ENCODE data around the gene LENEP. TPM values are rescaled to one million over a fixed set of nuclear protein-coding genes. Genes with fewer than 3 reads are reported as not detected.

LENEP gene
- total and polyA plus RNA-seq, 2 of the 8 experiments (the other 6 are each of a cell fraction or from before 2014, with no cell fraction given): 1.3 TPM; not detected in 1

GRCh38 chr1:155034318-155035208 lies 41.2 kb downstream of the LENEP start:
- no peaks in the 10 kb centered on the region for H3K36me3 ChIP-seq (ENCODE audit: control insufficient read depth in 2 of 4, insufficient read depth in 4 of 4, low read length in 3 of 4)
- no peaks in the 10 kb centered on the region for H3K79me1 ChIP-seq (ENCODE audit: low read depth, low read length)
- no peaks in the 10 kb centered on the region; a peak in 1 of 7 replicates for H3K4me1 ChIP-seq (replicated peaks in 1 of 4; ENCODE audit: control insufficient read depth in 3 of 4, insufficient read depth in 4 of 4, low read length in 3 of 4)
- H3K4me3 ChIP-seq (ENCODE audit: extremely low read depth in 1 of 4, insufficient read depth in 2 of 4, low read depth in 3 of 4, low read length in 4 of 4): no peak overlapping the region
- CTCF ChIA-PET (ENCODE audit: partially characterized antibody): interaction anchor here (0.7 to 9.5 kb wide), 7 partner anchors 10 to 26 kb away, joined by 3 to 76 read pairs (median 11); no protein-coding TSS in a partner anchor
- no peak overlapping the region for H3K23ac ChIP-seq (ENCODE audit: insufficient read length)
- no peak overlapping the region for H2AFZ ChIP-seq (ENCODE audit: low read length)
- no peak overlapping the region for H4K5ac ChIP-seq (ENCODE audit: insufficient read length, low read depth, low read length)
- peaks cover 0 to 2% (median 0%) of the 10 kb centered on the region in 4 experiments; a peak in 2 of 7 replicates for H3K27me3 ChIP-seq (replicated peaks in 1 of 4; ENCODE audit: control insufficient read depth in 3 of 4, extremely low read depth in 1 of 4, insufficient read depth in 3 of 4, low read length in 3 of 4)
- FAIRE-seq: no peak
- H3K4me2 ChIP-seq (ENCODE audit: insufficient read depth in 1 of 2, low read depth in 2 of 2, low read length in 2 of 2): no peak overlapping the region
- no peak overlapping the region for H3K9ac ChIP-seq (replicated peaks in 1 of 4; ENCODE audit: extremely low read depth in 1 of 4, low read depth in 3 of 4, low read length in 3 of 4)
- H3K4ac ChIP-seq (replicated peaks; ENCODE audit: insufficient read length, low read depth, low read length): no peak overlapping the region
- no peak overlapping the region for H3K18ac ChIP-seq (ENCODE audit: extremely low read depth, low read length)
- no peak overlapping the region for H3K14ac ChIP-seq (ENCODE audit: insufficient read length)
- no peak overlapping the region for H3K56ac ChIP-seq (replicated peaks; ENCODE audit: insufficient read length, low read depth, low read length)
- H3K9me3 ChIP-seq (ENCODE audit: insufficient read depth in 2 of 2, low read depth in 1 of 2, low read length in 1 of 2): no peaks in the 10 kb centered on the region
- DNase-seq (ENCODE audit: low read depth in 1 of 2, low spot score in 2 of 2): no peak
- POLR2A ChIA-PET (ENCODE audit: partially characterized antibody): interaction anchor here (8.8 kb wide), 1 partner anchor 14 kb away, joined by 60 read pairs; no protein-coding TSS in a partner anchor
- H2BK12ac ChIP-seq (ENCODE audit: low read depth, low read length): no peak overlapping the region
- no peak overlapping the region for H2BK120ac ChIP-seq (replicated peaks; ENCODE audit: low read depth, low read length)
- H2BK5ac ChIP-seq (ENCODE audit: low read depth, low read length): no peak overlapping the region
- TF ChIP-seq TAF1 (IDR thresholded peaks at IDR 0.05; ENCODE audit: low read depth, low read length) (no peak), E2F6 (IDR thresholded peaks at IDR 0.05) (no peak), ASH2L (IDR thresholded peaks at IDR 0.05; ENCODE audit: low read length) (no peak)
- H3K27ac ChIP-seq (ENCODE audit: low read depth, low read length): no peak overlapping the region
- H4K8ac ChIP-seq (ENCODE audit: extremely low read depth, insufficient read depth, low read length): no peak overlapping the region
- no peaks in the 10 kb centered on the region for H3K79me2 ChIP-seq (ENCODE audit: control insufficient read depth in 1 of 2, insufficient read depth in 2 of 2, low read length in 2 of 2)
- no peaks in the 10 kb centered on the region for H3K23me2 ChIP-seq (ENCODE audit: low read depth, low read length)
- no peak overlapping the region for H2AK5ac ChIP-seq (ENCODE audit: low read depth, low read length)
- H2BK20ac ChIP-seq (ENCODE audit: low read length): no peak overlapping the region
- H4K20me1 ChIP-seq (replicated peaks in 1 of 2; ENCODE audit: control insufficient read depth in 1 of 2, insufficient read depth in 2 of 2, low read length in 2 of 2): no peaks in the 10 kb centered on the region
- 85% methylated on average over 20 of the region's 20 CpGs; no CpG with 5 or more reads in 1 of the 2 experiments for WGBS, 2 experiments (ENCODE audit: extremely low coverage in 1 of 2, insufficient coverage in 1 of 2, insufficient read length in 1 of 2, insufficient replicate concordance in 2 of 2, low coverage in 1 of 2, low lambda C conversion rate in 2 of 2, missing lambda C conversion rate in 1 of 2)
- no peak overlapping the region for H2BK15ac ChIP-seq (ENCODE audit: low read length)
- H4K91ac ChIP-seq (replicated peaks; ENCODE audit: insufficient read length, low read length): no peak overlapping the region
